ENCODE measurements around the gene CABP2. TPM values are rescaled to one million over a fixed set of nuclear protein-coding genes. Genes with fewer than 3 reads are reported as not detected.
"Not testable (repeated sequence)": the region's sequence is repeated elsewhere in the genome, so short reads cannot be mapped to it uniquely, and the experiment has no call there.

The CABP2 gene
- total RNA-seq, 1 experiment from 2014 or later = not detected

GRCh38 chr11:67519726-67520125, 3.5 kb downstream of the CABP2 start:
- no peak for DNase-seq (ENCODE audit: low read depth, low spot score)
- in situ Hi-C loops (cut with HindIII; ENCODE audit: low pct_unique_long_range_greater_than_20kb, low sequenced_read_pairs) = no loop called here

- no peak for DNase-seq (ENCODE audit: low read depth, low spot score)
- in situ Hi-C loops (cut with HindIII; ENCODE audit: low pct_unique_long_range_greater_than_20kb, low sequenced_read_pairs) = no loop called here
Observed at GRCh38 chr11:67517784-67518552, 5.3 kb downstream of the CABP2 start.

GRCh38 chr11:67516806-67517205, 6.4 kb downstream of the CABP2 start:
- in situ Hi-C loops (cut with HindIII; ENCODE audit: low pct_unique_long_range_greater_than_20kb, low sequenced_read_pairs) = no loop called here
- no peak for DNase-seq (ENCODE audit: low read depth, low spot score)

- in situ Hi-C loops (cut with HindIII; ENCODE audit: low pct_unique_long_range_greater_than_20kb, low sequenced_read_pairs) = no loop called here
- no peak for DNase-seq (ENCODE audit: low read depth, low spot score)
Observed at GRCh38 chr11:67514116-67514515, 9.1 kb downstream of the CABP2 start.

- in situ Hi-C loops (cut with HindIII; ENCODE audit: low pct_unique_long_range_greater_than_20kb, low sequenced_read_pairs); DNase-seq (ENCODE audit: low read depth, low spot score): not testable (repeated sequence)
Observed at GRCh38 chr11:67511558-67511957, 11.7 kb downstream of the CABP2 start.

GRCh38 chr11:67510023-67510345, 13.3 kb downstream of the CABP2 start:
- in situ Hi-C loops (cut with HindIII; ENCODE audit: low pct_unique_long_range_greater_than_20kb, low sequenced_read_pairs) = no loop called here
- no peak for DNase-seq (ENCODE audit: low read depth, low spot score)

- DNase-seq (ENCODE audit: low read depth, low spot score) = peak; percentile 94
- in situ Hi-C loops (cut with HindIII; ENCODE audit: low pct_unique_long_range_greater_than_20kb, low sequenced_read_pairs) = no loop called here
Observed at GRCh38 chr11:67508486-67509121, 14.6 kb downstream of the CABP2 start.

- peak; percentile 97 for DNase-seq (ENCODE audit: low read depth, low spot score)
- in situ Hi-C loops (cut with HindIII; ENCODE audit: low pct_unique_long_range_greater_than_20kb, low sequenced_read_pairs) = no loop called here
Observed at GRCh38 chr11:67507864-67508485, 15.3 kb downstream of the CABP2 start, which contains the start of gene CDK2AP2. TSS of gene CDK2AP2 (minus strand) at chr11:67508162. CDS start at chr11:67508082, 80 bp downstream.

GRCh38 chr11:67507242-67507863, 15.9 kb downstream of the CABP2 start:
- in situ Hi-C loops (cut with HindIII; ENCODE audit: low pct_unique_long_range_greater_than_20kb, low sequenced_read_pairs) = no loop called here
- no peak for DNase-seq (ENCODE audit: low read depth, low spot score)

GRCh38 chr11:67506426-67507051, 16.7 kb downstream of the CABP2 start:
- no peak for DNase-seq (ENCODE audit: low read depth, low spot score)
- in situ Hi-C loops (cut with HindIII; ENCODE audit: low pct_unique_long_range_greater_than_20kb, low sequenced_read_pairs) = no loop called here

- peak; percentile 88 for DNase-seq (ENCODE audit: low read depth, low spot score)
- in situ Hi-C loops (cut with HindIII; ENCODE audit: low pct_unique_long_range_greater_than_20kb, low sequenced_read_pairs) = no loop called here
Observed at GRCh38 chr11:67505605-67506396, 17.4 kb downstream of the CABP2 start.

- DNase-seq (ENCODE audit: low read depth, low spot score) = peak; percentile 42
- in situ Hi-C loops (cut with HindIII; ENCODE audit: low pct_unique_long_range_greater_than_20kb, low sequenced_read_pairs) = no loop called here
Observed at GRCh38 chr11:67504950-67505581, 18.2 kb downstream of the CABP2 start, which contains the start of gene PITPNM1. TSS of gene PITPNM1 (minus strand) at chr11:67505363. CDS start at chr11:67504180, 1,183 bp downstream.

GRCh38 chr11:67504005-67504949, 19.0 kb downstream of the CABP2 start:
- DNase-seq (ENCODE audit: low read depth, low spot score) = no peak
- in situ Hi-C loops (cut with HindIII; ENCODE audit: low pct_unique_long_range_greater_than_20kb, low sequenced_read_pairs) = no loop called here

- in situ Hi-C loops (cut with HindIII; ENCODE audit: low pct_unique_long_range_greater_than_20kb, low sequenced_read_pairs) = no loop called here
- no peak for DNase-seq (ENCODE audit: low read depth, low spot score)
Observed at GRCh38 chr11:67503119-67504004, 19.9 kb downstream of the CABP2 start.
